ENCODE measurements around the gene LRRC37A.
A peak's percentile ranks its signal among the peaks of the same experiment; 100 is the strongest.
"Not testable (repeated sequence)": the region's sequence is repeated elsewhere in the genome, so short reads cannot be mapped to it uniquely, and the experiment has no call there.

Gene LRRC37A

DNA sequence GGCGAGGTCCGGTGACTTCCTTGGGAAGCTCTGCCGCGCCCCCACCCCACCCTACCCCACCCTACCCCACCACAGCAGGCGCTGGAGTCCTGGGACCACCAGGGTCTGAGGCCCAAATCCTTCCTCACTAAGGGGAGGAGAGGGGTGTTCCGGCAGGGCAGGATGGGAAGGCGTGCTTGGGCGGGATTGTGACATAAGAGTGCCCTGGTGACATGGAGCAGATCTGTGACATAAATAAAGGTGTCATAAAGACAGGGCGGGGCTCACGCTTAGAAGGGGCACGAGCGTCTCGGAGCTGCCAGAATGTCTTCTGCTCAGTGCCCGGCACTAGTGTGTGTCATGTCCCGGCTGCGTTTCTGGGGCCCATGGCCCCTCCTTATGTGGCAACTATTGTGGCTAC, at the start of gene LRRC37A:
TSS of gene LRRC37A (plus strand) at position 301 of the 400 bp plus-strand sequence. CDS start at position 304, 3 bp downstream.
- DNase-seq (ENCODE audit: low read depth), result not testable (repeated sequence)

GRCh38 chr17:46249153-46249552, 45.8 kb upstream of the LRRC37A start:
- not testable (repeated sequence) for DNase-seq (ENCODE audit: low read depth)

DNA sequence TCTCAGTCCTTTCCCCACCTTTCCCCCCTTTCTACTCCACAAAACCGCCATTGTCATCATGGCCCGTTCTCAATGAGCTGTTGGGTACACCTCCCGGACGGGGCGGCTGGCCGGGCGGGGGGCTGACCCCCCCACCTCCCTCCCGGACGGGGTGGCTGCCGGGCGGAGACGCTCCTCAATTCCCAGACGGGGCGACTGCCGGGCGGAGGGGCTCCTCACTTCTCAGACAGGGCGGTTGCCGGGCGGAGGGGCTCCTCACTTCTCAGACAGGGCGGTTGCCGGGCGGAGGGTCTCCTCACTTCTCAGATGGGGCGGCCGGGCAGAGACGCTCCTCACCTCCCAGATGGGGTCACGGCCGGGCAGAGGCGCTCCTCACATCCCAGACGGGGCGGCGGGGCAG, 42.1 kb upstream of the LRRC37A start:
- not testable (repeated sequence) for DNase-seq (ENCODE audit: low read depth)

- DNase-seq (ENCODE audit: low read depth), result not testable (repeated sequence)
Observed at GRCh38 chr17:46253722-46254121, 41.2 kb upstream of the LRRC37A start.

GRCh38 chr17:46254215-46254614, 40.7 kb upstream of the LRRC37A start:
- not testable (repeated sequence) for DNase-seq (ENCODE audit: low read depth)

DNA sequence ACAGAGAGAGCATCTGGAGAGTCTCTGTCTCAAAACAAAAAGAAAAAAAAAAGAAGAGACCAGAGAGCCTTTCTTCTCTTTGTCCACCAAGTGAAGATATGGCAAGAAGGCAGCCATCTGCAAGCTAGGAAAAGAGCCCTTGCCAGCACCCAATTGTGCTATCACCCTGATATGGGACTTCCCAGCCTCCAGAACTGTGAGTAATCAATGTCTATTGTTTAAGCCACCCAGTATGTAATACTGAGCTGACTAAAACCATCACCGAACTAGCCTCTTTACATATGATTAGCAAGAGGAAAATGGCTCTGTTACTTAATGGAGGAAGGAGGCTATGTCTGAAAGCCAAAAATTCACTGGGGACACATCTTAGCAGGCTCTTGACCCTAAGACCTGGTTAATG, 38.6 kb upstream of the LRRC37A start:
- not testable (repeated sequence) for DNase-seq (ENCODE audit: low read depth)

GRCh38 chr17:46259845-46260661, 34.9 kb upstream of the LRRC37A start:
- not testable (repeated sequence) for DNase-seq (ENCODE audit: low read depth)

GRCh38 chr17:46262271-46262670, 32.7 kb upstream of the LRRC37A start:
- no peak for DNase-seq (ENCODE audit: low read depth)

DNA sequence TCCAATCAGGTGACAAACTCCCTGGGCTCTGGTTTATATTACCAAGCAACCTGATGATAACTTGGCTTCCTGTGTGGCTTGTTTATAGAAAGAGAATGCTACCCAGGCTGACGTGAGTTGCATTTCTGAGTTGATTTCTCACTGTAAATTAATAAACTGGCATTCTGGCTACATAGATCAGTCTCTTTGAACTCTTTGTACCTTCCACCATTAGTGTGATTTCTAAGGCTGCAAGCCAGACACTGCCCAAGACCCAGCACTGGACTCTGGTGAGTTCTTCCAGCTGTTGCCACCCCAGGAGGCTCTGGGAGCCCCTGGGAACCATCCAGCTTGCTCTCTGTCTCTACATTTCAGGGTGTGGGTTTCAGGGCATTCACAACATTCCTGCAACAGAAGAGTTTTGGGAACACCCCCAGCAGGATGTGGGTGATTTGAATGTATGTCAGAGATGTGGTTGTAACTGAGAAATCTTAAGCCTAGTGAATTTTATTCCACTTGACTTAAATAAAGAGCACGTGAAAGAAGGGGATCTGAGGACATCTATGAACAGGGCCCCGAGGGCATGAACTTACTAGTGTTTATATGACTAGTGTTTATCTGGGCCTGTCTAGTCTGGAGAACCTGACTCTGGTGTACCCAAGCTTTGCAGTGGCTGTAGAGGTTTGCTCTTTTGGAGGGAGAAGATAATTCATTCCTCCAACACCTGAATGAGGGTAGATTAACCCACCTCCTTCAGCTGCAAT, 30.3 kb upstream of the LRRC37A start:
- peak; percentile 65 for DNase-seq (ENCODE audit: low read depth)

- peak; percentile 39 for DNase-seq (ENCODE audit: low read depth)
Observed at GRCh38 chr17:46266063-46266655, 28.8 kb upstream of the LRRC37A start.

DNA sequence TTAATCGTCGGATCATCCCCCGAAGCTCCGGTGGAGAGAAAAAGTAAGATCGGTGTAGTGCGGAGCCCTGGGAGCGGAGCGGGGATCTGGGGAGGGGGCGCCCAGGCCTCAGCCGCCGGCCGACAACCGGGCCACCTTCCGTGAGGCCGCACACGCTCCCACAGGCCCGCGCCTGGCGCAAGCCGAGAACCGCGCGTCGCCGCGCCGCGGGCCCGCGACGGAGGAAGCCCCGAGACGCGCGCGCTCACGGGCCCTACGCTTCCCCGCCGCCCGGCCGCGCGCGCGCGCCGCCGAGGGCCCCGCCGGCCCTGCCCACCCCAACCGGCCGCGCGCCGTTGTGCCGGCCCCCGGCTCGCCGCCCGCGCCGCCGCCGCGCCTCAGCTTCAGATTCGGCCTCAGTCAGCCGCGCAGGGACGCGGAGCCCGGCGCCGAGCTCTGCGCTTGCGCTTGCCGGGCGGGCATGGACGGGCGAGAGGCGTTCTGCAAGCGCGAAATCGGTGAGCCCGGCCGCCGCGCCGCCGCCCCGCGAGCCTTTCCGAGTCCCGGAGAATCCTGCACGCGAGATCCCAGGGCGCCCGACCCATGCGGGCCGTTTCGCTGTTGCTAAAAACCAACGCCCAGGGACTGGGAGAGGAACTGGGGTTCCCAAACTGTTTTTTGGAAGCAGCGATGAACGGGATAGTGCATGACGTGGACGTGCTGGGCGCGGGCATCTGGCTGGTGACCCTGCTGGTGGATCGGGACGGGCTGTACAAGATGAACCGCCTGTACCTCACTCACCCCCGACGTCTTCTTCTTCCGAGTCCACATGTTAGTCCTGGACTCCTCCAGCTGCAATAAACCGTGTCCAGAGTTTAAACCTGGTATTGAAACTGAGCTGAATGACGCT, 28.0 kb upstream of the LRRC37A start:
- peak; percentile 63 for DNase-seq (ENCODE audit: low read depth)

DNA sequence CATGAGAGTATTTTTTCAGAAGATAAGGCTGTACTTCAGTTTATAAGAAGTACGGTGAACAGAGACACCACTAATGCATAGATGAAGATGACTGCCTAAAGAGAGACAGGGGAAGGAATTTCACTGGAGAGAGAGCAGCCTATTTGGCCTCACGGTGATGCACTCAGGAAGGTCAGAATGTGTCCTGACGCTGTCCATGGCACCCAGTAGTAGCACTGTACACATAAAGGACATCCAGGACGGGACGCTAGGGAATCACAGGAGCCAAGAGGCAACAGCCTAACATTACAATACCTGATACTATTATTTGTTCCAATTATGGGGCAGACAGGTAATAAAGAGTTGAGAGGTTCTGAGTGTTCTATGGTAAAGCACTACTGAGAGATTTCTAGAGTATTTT, 24.9 kb upstream of the LRRC37A start:
- no peak for DNase-seq (ENCODE audit: low read depth)

- no peak for DNase-seq (ENCODE audit: low read depth)
Observed at GRCh38 chr17:46273541-46274236, 21.2 kb upstream of the LRRC37A start.

GRCh38 chr17:46274238-46274637, 20.7 kb upstream of the LRRC37A start:
- DNase-seq (ENCODE audit: low read depth), result no peak

GRCh38 chr17:46276728-46277479, 18.0 kb upstream of the LRRC37A start:
- not testable (repeated sequence) for DNase-seq (ENCODE audit: low read depth)

DNA sequence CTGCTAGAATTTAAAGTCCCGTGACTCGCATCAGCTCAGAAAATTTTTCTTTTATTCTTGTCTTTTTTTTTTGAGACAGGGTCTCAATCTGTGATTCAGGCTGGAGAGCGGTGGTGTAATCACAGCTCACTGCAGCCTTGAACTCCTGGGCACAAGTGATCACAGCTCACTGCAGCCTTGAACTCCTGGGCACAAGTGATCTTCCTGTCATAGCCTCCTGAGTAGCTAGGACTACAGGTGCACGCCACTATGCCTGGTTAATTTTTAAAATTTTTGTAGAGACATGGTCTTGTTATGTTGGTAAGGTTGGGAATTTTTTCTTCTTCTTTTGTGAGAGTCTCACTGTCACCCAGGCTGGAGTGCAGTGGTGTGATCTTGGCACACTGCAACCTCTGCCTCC, 13.6 kb upstream of the LRRC37A start:
- not testable (repeated sequence) for DNase-seq (ENCODE audit: low read depth)

- DNase-seq (ENCODE audit: low read depth), result not testable (repeated sequence)
Observed at GRCh38 chr17:46282635-46283034, 12.3 kb upstream of the LRRC37A start.

DNA sequence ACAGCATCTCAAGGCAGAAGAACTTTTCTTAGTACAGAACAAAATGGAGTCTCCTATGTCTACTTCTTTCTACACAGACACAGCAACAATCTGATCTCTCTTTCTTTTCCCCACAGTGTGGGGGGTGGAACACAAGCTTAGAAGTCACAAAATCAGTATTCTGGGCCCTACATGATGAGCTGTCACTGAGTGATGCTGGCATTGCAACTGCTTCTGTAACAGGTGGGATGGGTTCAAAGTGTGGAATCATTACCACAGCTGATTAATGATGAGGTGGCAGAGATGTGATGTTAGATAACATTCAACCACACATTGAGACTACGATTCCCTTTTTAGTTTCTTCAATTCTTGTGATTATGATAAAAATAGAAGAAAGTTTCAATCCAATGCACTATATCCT, 10.5 kb upstream of the LRRC37A start:
- DNase-seq (ENCODE audit: low read depth), result peak; percentile 76

DNA sequence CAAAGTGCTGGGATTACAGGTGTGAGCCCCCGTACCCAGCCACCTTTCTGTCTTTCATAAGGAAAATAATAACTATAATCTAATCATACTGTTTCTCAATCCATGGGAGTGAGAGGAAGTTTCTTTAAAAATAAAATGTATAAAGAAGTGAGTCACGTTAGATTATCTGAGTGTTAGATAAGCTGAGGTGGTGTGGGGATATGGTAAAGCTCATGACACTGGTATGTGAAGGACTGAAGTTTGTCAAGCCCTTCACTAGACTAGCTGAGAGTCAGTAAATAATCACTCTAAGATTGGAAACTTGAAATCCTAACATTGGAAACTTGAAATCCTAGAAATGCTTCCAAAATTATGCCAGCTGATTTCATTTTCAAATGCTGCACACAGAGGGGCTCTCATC, 9.4 kb upstream of the LRRC37A start:
- peak; percentile 53 for DNase-seq (ENCODE audit: low read depth)

DNA sequence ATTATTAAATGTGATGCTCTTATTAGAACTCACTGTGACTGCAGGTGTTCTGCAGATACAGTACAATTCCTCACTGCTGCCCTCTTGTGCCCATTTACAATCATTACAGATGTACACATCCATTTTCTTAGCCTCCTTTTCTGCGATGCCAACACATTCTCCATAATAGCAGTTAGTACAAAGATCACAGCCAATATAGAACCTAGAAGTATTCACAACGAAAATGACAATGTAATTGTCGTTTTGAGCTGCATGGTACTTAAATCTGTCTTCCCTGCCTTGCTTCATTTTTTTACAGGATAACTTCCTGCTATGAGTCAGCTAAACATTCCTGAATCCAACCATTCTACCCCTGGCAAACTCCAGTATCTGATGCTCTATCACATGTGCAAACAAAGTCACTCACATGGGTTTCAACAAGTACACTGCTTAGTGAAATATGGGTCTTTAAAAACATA, 8.1 kb upstream of the LRRC37A start:
- DNase-seq (ENCODE audit: low read depth), result peak; percentile 77
